22Rv1 (cell line): Measurements from ENCODE around the gene SF3B3.
A peak's percentile ranks its signal among the peaks of the same experiment; 100 is the strongest.

ENCODE experiments used
- ZFX ChIP-seq: fragments of 450-650 bp; IDR thresholded peaks from 2 replicates; pipeline ENCODE4 v1.6.1; 2017; ENCODE audit warnings: antibody characterized with exemption, borderline replicate concordance
- TF ChIP-seq, protein P1 (sequence below): fragments of 450-650 bp; IDR thresholded peaks from 2 replicates; pipeline ENCODE4 v1.5.1; 2017; ENCODE audit warnings: mild to moderate bottlenecking

DNA sequence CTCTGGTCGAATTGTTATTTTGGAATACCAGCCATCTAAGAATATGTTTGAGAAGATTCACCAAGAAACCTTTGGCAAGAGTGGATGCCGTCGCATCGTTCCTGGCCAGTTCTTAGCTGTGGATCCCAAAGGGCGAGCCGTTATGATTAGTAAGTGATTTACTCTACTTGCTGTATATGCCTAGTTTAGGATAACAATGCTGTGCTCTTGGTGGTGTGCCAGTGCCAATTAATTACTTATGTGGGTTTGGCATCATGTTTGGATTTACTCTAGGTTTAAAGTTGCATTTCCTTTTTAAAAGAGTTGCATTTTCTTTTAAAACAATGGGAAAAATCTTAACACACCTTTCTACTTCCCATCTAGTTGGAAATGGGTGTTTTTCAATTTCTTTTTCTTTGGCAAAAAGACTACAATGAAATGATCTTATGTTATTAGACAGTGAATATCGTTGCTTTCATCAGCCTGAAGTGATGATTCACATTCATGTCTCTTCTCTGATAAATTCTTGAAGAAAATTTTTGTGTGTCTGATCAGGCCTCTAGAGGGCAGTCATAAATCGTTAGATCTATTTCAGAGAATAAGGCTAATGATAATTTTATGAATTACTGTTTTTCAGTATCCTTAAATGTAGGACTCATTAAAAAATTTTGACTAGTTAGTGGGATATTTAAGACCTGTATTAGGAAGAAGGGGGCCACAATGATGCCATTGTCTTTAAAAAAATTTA, 5.6 kb downstream of the SF3B3 start:
- TF ChIP-seq, protein P1, sequence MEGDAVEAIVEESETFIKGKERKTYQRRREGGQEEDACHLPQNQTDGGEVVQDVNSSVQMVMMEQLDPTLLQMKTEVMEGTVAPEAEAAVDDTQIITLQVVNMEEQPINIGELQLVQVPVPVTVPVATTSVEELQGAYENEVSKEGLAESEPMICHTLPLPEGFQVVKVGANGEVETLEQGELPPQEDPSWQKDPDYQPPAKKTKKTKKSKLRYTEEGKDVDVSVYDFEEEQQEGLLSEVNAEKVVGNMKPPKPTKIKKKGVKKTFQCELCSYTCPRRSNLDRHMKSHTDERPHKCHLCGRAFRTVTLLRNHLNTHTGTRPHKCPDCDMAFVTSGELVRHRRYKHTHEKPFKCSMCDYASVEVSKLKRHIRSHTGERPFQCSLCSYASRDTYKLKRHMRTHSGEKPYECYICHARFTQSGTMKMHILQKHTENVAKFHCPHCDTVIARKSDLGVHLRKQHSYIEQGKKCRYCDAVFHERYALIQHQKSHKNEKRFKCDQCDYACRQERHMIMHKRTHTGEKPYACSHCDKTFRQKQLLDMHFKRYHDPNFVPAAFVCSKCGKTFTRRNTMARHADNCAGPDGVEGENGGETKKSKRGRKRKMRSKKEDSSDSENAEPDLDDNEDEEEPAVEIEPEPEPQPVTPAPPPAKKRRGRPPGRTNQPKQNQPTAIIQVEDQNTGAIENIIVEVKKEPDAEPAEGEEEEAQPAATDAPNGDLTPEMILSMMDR: peak; percentile 71
- TF ChIP-seq ZFX: no peak
